ENCODE measurements around the gene ABHD16B.
A peak's percentile ranks its signal among the peaks of the same experiment; 100 is the strongest.

The ABHD16B gene

GRCh38 chr20:63861365-63861934, at the start of gene ABHD16B:
Gene ABHD16B, plus strand, starts transcription at chr20:63861498. Its CDS starts 43 bp downstream, at chr20:63861541.
- DNase-seq (ENCODE audit: low read depth in 2 of 2), result no peak

GRCh38 chr20:63814891-63815614, 46.2 kb upstream of the ABHD16B start:
- no peak for DNase-seq (ENCODE audit: low read depth in 2 of 2)

GRCh38 chr20:63815615-63816253, 45.6 kb upstream of the ABHD16B start:
- DNase-seq (ENCODE audit: low read depth in 2 of 2), result no peak

GRCh38 chr20:63819224-63819921, 41.9 kb upstream of the ABHD16B start:
- no peak for DNase-seq (ENCODE audit: low read depth in 2 of 2)

GRCh38 chr20:63821811-63822210, 39.5 kb upstream of the ABHD16B start:
- DNase-seq (ENCODE audit: low read depth in 2 of 2), result no peak

GRCh38 chr20:63822276-63822696, 39.0 kb upstream of the ABHD16B start:
- DNase-seq (ENCODE audit: low read depth in 2 of 2), result no peak

- no peak for DNase-seq (ENCODE audit: low read depth in 2 of 2)
Observed at GRCh38 chr20:63823691-63824311, 37.5 kb upstream of the ABHD16B start.

GRCh38 chr20:63825331-63826118, 35.8 kb upstream of the ABHD16B start:
- DNase-seq (ENCODE audit: low read depth in 2 of 2), result no peak

GRCh38 chr20:63826753-63827152, 34.5 kb upstream of the ABHD16B start:
- no peak for DNase-seq (ENCODE audit: low read depth in 2 of 2)

- no peak for DNase-seq (ENCODE audit: low read depth in 2 of 2)
Observed at GRCh38 chr20:63828124-63828523, 33.2 kb upstream of the ABHD16B start.

- no peak for DNase-seq (ENCODE audit: low read depth in 2 of 2)
Observed at GRCh38 chr20:63828545-63828944, 32.8 kb upstream of the ABHD16B start.

GRCh38 chr20:63828951-63829350, 32.3 kb upstream of the ABHD16B start:
- no peak for DNase-seq (ENCODE audit: low read depth in 2 of 2)

- no peak for DNase-seq (ENCODE audit: low read depth in 2 of 2)
Observed at GRCh38 chr20:63829603-63829944, 31.7 kb upstream of the ABHD16B start.

GRCh38 chr20:63829945-63830835, 31.1 kb upstream of the ABHD16B start:
- no peak for DNase-seq (ENCODE audit: low read depth in 2 of 2)

- peak in 1 of 2 donors; percentile 37 for DNase-seq (ENCODE audit: low read depth in 2 of 2)
Observed at GRCh38 chr20:63830841-63831588, 30.3 kb upstream of the ABHD16B start, which contains the start of gene ZBTB46. Gene ZBTB46, minus strand, starts transcription at chr20:63831264. Its CDS starts 40,507 bp downstream, at chr20:63790757.

GRCh38 chr20:63831646-63831992, 29.7 kb upstream of the ABHD16B start:
- no peak for DNase-seq (ENCODE audit: low read depth in 2 of 2)

- DNase-seq (ENCODE audit: low read depth in 2 of 2), result no peak
Observed at GRCh38 chr20:63831993-63832686, 29.2 kb upstream of the ABHD16B start.

GRCh38 chr20:63833776-63834490, 27.4 kb upstream of the ABHD16B start:
- no peak for DNase-seq (ENCODE audit: low read depth in 2 of 2)

Data from stimulated activated CD4-positive, alpha-beta T cell treated with anti-CD3 and anti-CD28 coated beads, Interleukin-1b, Interleukin-23, amount 100 ng/mL, for 4 hours (primary cell).